COLO668 (cell line): ENCODE results near the gene EFCAB11.

Experiments used
- DNase-seq: peaks from one replicate; lab custom pipeline; 2025; ENCODE audit not compliant: unreplicated experiment; lab: John Stamatoyannopoulos, UW

Gene EFCAB11

GRCh38 chr14:89827265-89827664, 127.3 kb downstream of the EFCAB11 start:
- no peak for DNase-seq

- DNase-seq, result no peak
These were observed 127.9 kb downstream of the EFCAB11 start for GRCh38 chr14:89826596-89826995.

GRCh38 chr14:89823743-89824142, 130.8 kb downstream of the EFCAB11 start:
- no peak for DNase-seq

GRCh38 chr14:89814126-89814525, 140.4 kb downstream of the EFCAB11 start:
- DNase-seq, result no peak

- no peak for DNase-seq
These were observed 140.9 kb downstream of the EFCAB11 start for GRCh38 chr14:89813617-89814031.

GRCh38 chr14:89811954-89812575, 142.5 kb downstream of the EFCAB11 start:
- no peak for DNase-seq

GRCh38 chr14:89810101-89810500, 144.4 kb downstream of the EFCAB11 start:
- DNase-seq, result no peak

- no peak for DNase-seq
These were observed 146.6 kb downstream of the EFCAB11 start for GRCh38 chr14:89807892-89808291.

GRCh38 chr14:89807151-89807550, 147.4 kb downstream of the EFCAB11 start:
- no peak for DNase-seq

GRCh38 chr14:89806451-89806850, 148.1 kb downstream of the EFCAB11 start:
- no peak for DNase-seq

- DNase-seq, result no peak
These were observed 149.0 kb downstream of the EFCAB11 start for GRCh38 chr14:89805501-89805900.

GRCh38 chr14:89803542-89803941, 151.0 kb downstream of the EFCAB11 start:
- no peak for DNase-seq

- DNase-seq, result no peak
These were observed 153.4 kb downstream of the EFCAB11 start for GRCh38 chr14:89801136-89801535.

GRCh38 chr14:89798212-89798773, 156.2 kb downstream of the EFCAB11 start:
- no peak for DNase-seq

- no peak for DNase-seq
These were observed 157.4 kb downstream of the EFCAB11 start for GRCh38 chr14:89797148-89797547.

- DNase-seq, result no peak
These were observed 160.4 kb downstream of the EFCAB11 start for GRCh38 chr14:89794096-89794495.

GRCh38 chr14:89793367-89793716, 161.2 kb downstream of the EFCAB11 start:
- no peak for DNase-seq

GRCh38 chr14:89792489-89793366, 161.8 kb downstream of the EFCAB11 start:
- DNase-seq, result no peak

- no peak for DNase-seq
These were observed 167.0 kb downstream of the EFCAB11 start for GRCh38 chr14:89787525-89787924.

- no peak for DNase-seq
These were observed 173.5 kb downstream of the EFCAB11 start for GRCh38 chr14:89781046-89781445.

- DNase-seq, result no peak
These were observed 174.8 kb downstream of the EFCAB11 start for GRCh38 chr14:89779707-89780106.

GRCh38 chr14:89775946-89776345, 178.6 kb downstream of the EFCAB11 start:
- no peak for DNase-seq
